GM18517 (cell line): ENCODE measurements around the gene SLC38A10.

Source experiments
- ATAC-seq: cut with Tn5 transposase; IDR thresholded peaks from one replicate; pipeline ENCODE4 v1.9.1; 2021; ENCODE audit warnings: mild to moderate bottlenecking, moderate library complexity; ENCODE audit not compliant: unreplicated experiment

SLC38A10 gene

DNA sequence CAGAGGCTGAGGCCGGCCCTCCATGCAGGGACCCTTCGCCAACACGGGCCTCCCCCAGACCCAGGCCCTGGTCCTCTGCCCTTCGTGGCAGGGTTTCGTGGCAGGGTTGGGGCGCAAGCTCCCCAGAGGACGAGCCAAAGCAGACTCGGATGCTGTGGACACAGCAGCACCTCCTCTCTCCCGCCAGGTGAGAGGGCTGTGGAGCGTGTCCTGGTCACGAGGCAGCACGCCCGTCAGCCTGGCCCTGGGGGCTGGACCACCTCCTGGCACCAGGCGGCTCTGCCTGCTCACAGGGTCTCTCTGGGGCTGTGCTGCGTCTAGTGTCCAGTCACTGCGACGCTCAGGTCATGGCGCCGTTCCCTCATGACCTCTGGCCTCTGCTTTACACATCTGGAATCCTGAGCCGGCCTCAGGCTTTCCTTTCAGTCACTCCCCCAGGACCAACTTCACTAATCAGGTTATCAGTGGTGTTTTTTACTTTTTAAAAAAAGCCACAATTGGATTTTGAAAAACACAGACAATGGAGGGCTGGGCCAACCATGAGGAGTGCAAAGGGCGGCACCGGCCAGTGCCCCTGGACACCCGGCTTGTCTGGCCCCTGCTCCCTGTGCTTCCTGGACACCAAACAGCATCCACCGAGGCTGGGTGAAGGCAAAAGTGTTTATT is 50.6 kb downstream of the SLC38A10 start:
- no peak for ATAC-seq

DNA sequence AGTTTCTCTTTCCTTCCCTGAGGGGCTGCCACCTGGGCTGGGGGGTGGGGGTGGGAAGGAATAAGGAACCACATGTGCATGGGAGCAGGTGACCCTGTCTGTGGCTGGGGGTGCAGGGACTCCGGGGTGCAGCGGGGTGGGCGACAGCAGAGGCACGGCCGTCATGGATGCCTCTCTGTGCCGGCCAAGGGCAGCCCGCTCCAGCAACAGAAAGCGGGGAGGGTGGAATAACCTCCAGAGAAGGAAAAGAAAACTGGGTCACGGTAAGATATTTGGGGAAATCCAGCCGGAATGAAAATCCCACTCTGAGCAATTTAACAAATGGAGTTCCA is 51.8 kb downstream of the SLC38A10 start:
- ATAC-seq = no peak

DNA sequence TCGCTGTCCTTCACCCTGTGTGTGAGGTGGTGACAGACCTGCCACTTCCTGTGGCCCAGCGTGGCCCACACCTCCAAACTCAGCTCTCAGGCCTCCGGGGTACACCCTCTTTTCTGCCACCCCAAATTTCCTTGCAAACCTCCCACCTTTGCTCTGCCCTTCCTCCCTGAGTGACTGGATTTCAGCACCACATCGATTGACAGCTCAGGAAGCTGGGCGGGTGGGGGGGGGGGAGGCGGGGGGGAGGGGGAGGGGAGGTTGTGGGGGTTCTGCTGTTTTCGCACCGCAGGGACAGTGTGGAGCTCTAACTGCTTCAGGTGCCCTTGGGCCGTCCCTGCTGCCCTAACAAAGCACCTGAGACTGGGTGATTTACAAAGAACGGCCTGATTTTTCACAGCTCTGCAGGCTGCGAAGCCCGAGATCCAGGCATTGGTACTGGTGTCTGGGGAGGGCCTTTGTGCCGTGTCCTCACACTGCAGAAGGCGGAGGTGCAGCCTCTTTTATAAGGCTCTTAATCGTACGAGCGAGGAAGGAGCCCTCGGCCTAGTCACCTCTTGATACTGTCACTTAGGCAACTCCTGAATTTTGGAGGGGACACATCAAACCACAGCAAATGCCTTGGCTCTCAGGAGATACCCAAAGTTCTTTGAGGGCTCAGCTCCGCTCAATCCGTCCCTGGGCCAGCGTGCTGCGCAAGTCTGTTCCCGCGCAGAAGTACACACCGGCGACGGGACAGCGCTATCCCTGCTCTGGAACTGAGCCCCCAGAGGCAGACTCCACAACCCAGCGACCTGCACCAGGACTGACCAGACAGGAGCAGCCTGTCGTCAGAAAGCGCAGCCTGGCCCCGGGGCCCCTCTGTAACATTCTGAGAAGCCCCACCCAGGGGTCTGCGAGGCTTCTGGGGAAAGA is 52.4 kb downstream of the SLC38A10 start:
- no peak for ATAC-seq

DNA sequence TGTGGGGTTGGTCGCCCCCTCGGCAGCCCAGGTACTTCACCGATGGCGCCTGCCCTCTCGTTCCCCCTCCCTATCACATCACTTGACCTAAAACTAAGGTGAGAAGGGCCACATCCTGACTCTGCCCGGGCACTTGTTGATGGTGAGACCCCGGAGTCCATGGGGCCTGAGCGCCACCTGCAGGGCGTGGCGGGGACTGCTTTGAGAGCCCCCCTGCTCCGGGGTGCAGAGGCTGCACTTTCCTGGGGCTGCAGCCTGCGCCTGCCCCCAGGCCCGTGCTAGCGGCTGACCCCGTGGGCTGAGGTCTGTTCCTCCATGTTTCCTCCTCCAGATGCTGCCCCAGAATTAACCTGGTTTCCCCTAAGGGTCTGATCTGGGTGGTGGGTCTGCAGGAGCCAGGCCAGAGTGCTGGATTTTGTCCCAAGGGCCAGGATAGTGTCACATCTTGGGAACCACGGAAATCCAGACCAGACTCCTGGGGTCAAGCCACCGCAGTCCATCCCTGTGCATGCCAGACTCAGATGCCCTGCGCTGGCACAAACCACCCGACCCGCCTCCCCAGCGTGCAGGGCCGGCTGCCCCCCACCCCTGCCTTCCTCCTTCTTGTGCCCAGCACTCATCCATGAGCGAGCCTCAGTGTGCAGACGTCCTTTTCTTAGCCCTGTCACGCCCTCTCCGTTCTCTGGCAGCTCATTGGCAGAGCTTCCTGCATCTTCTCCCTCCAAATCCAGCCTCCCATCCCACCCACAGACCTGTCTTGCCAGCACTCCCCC is 53.3 kb downstream of the SLC38A10 start:
- no peak for ATAC-seq

DNA sequence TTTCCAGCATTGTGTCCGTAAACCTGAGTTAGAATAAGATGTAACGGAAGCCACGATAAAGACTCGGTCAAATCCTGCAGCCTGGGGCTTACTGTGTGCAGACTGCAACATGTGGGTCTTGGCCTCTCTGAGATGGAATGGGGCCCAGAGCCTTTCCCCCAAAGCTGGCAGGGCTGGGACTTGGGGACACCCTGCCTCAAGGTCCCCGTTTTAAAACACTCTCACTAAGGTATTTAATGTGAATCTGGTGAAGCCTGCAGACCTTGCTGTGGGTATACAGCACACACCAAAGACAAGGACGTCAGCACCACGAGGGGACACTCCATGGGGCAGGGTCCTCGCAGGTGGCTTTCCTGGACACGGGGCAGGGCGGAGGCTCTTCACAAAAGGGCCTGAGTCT is 53.9 kb downstream of the SLC38A10 start:
- ATAC-seq = no peak

DNA sequence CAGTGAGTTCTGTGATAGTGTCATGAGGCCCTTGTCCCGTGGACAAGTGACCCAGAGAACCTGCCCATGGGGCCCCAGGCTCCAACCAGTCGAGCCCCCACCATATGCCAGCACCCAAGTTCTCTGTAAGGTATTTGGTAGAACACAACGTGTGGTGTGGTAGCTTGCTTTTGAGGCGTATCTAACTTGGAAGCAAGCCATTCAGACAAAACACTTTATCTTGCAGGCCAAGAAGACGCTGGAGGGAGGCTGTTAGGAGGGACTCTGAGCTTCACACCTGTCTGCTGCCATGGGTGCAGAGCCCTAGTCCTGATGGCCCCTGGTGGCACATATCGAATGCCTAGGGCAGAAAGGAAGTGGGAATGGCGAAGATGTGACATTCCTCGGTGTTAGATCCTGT is 54.3 kb downstream of the SLC38A10 start:
- ATAC-seq = no peak

DNA sequence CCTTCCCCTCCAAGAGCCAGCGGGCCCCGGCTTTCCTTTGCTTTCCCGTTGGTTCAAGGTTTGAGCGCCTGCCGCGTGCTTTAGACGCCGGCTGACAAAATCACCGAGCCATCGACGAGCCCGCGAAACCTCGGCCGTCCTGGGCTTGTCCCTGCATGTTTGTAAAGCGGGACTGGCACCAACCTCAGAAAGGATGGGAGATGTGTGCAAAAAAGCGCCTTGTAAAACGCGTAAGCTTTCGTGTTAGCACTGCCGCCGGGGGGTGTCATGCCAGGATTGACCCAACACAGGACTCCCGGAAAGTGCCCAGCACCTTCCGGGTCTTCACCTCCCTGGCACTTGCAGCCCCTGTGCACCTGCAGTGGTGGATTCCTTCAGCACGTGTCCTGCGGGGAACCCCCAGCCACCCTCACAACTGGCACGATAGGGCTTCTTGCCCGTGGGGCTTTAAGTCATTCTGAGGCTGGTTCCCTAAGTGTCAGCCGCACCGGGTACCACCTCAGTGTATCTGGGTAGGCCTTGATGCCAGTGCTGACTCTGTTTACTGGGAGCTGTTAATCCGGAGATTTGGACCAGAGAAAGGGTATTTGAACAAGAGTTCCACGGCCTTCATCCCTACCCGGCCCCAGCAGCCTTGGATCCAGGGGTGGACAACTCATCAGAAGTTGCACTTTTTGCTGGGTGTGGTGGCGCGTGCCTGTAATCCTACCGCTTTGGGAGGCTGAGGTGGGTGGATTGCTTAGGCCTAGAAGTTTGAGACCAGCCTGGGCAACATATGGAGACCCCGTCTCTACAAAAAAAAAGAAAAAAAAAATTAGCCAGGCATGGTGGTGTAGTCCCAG is 55.2 kb downstream of the SLC38A10 start:
- no peak for ATAC-seq

DNA sequence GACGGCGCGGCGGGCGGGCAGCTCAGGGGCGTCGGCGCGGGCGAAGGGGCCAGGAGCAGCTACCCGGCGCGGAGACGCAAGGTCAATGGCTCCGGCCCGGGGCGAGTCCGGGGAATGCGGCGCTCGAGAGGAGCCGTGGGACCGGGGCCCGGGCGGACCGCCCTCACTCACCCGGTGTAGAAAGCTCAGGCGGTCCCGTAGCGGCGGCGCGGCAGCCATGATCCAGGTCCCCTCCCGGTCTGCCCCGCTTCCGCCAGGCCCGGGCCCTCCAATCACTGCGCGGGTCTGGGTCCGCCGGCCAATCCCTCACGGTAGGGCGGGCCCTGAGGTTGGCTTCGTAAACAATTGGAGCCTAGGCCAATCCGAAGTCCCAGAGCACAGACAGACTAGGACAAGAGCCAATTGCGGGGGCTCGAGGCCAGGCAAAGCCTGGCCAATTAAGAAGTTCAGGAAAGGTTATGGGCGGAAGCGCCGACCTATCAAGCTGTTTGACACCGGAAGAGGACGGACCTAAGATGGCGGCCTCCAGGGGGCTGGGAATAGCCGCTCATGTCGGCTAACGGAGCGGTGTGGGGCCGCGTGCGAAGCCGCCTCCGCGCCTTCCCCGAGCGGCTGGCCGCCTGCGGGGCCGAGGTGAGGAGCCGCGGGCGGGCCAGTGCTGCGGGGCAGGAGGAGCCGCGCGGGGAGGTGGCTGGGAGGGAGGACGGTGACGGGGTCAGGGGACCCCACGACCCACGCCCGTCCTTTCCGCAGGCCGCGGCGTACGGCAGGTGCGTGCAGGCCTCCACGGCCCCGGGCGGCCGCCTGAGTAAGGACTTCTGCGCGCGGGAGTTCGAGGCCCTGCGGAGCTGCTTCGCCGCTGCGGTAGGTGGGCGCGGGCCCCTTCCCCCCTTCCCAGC is 56.0 kb downstream of the SLC38A10 start, which contains the start of the genes NDUFAF8 and TEPSIN:
Gene NDUFAF8 (plus strand): TSS at position 504 of the 899 bp plus-strand sequence. CDS start 46 bp downstream, at position 550.
Gene TEPSIN (minus strand): TSS at position 241 of the 899 bp plus-strand sequence. CDS start 22 bp downstream, at position 219.
- peak; percentile 93 for ATAC-seq

DNA sequence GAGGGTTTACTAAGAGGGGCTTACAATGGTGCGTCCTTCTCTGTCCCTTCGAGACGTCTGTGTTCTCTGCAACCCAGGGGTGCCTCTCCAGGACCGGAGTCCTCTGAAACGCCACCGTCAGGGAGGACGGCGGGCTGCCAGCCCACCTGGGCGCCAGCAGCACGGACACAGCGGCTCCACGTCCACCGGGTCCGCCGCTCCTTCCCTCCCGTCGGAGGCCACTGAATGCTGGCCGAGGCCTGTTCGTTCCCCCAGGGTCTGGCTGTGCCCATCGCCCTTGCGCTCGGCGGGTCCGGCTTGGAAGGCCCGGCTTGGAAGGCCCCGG is 56.7 kb downstream of the SLC38A10 start:
- ATAC-seq = peak; percentile 7

DNA sequence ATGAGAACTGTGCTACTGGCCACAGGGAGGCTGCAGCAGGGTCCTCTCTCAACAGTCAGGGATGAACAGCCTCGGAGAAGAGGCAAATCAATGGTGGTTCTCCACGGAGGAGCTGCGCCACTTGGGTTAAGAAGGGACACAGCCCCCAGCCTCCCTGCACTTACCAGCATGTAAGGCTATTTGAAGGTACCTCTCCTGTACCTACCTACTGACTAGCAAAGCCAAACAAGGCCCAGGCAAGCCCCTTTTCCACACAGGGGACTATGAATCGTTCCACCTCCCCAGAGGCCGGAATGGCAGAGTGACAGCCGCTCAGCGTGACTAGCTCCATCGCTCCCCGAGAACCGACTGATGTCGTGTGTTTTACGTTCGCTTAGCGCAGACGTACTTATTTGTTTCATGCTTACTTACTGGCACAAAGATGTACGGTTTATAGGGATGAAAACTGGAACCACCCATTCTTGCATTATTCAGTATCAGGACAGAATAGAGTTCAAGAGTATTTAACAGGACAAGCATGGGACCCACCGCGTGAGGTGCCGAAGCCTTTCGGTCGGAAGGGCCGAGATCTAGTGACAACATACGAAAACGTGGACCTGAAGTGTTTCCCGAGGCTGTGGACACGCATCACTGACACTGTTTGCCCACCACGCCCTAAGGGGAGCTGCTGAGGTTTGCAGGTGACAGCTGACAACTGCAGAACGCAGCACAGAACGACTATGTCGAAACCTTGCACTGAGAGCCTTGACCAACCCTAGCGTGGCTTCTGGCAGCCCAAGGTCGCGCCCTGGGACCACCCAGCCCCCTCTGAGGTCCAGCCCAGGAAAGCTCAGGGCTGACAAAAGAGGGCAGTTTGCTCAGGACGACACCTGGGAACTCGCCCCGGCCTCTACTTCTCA is 57.3 kb downstream of the SLC38A10 start:
- no peak for ATAC-seq

DNA sequence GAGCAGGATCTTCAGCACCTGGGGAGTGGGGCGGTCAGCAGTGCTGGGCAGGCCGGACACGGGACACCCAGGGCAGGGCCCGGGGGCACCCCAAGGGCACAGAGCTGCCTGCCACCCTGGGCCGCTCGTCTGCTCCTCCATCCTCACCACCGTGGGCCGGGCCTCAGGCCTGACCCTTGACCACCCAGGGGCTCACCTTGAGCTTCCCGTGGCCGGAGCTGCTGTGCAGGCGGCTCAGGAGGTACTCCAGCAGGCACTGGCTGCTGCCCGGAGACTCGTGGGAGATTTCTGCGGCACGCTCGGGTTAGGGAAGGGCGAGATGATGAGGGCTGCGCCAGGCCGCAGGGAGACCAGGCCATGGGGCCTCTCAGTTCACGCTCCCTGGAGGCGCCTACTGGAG is 58.3 kb downstream of the SLC38A10 start:
- ATAC-seq = no peak

DNA sequence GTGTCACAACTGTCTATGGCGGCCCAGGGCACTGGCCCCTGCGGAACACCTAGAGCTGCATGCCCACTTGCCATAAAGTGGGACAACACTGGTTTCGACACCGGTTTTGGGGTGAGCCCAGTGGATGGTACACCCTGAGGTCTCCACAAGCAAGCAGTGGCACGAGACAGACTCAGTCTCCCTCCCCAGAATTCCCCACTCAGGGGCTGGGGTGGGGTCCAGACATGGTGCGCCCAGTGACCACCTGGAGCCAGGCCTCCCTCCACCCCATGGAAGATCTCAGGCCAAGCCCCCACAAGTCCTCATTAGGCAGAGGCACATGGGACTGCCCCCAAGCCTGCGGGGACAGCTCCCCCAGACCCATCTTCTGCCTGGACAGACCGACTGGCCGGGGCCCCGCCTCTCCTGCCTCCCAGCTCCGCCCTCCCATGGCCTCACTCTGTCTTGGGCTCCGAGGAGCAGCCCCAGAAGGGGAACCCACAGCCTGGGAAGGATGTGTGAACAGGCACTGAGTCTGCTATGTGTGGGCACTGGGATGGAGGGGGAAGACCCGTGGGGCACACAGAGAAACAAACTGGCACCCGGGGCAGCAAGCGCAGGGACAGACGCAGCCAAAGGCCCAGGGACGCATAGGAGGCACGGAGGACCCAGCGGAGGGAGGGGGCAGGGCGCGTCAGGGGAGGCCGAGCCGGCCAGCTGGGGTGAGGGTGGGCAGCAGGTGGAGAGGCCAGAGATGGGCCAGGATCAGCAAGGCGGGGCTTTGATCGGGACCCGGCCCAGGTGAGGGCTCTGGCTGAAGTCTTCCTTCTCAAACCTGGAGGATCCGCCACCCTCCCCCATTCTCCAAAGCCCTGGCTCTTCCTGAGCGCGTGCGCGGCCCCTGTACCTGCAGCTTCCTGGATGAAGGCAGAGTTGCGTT is 59.0 kb downstream of the SLC38A10 start:
- no peak for ATAC-seq

DNA sequence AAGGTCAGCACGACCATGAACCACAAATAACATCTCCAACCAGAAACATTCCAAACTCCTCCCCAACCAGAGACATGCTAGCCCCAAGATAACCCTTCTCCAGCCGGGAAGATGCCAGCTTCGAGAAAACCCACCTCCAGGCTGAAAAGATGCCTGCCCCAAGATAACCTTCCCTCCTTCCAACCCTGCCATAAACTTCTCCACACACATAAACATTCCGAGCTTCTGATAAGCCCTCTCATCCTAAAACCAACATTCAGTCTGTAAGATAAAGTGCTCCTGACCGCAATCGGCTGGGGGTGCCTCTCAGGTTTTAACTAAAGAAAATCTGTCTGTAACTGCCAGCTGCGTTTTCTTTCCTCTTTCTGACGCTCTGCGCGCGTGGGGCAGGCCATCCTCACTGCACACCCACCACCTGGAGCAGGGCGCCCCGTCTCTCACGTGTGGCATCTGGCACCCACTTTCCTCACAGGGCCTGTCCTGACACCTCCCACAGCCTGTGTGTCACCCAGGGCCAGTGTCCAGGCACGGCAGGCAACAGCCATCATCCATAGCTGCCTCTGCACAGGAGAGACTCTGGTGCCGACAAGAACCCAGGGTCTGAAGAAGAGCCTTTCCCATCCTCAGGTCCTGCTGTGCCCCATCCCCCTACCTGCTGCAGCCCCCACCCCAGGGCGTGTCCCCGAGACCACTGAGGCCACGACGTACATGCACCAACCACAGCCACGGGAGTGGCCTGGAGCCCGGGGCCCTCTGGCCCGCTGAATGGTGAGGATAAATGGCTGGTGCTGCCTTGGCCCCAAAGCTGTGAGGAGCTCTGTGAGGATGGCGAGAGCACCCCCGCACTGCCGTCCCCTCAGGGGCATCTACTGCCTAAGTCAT is 59.9 kb downstream of the SLC38A10 start:
- ATAC-seq = no peak

DNA sequence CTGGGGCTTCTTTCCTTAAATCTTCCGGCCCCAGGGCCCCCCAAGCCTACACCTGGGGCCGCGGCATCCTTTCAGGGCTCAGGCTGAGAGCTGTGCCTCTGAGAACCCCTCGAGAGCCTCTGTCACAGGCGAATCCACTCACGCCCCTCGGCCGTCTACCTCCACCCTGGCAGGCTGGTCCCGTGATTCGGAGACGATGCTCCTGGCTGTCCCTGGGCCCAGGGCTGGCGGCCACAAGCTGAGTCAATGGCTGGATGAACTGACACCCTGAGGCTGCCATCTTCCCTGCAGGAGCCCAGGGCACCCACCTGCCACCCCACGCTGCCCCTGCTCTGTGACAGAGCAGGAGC is 60.6 kb downstream of the SLC38A10 start:
- no peak for ATAC-seq

DNA sequence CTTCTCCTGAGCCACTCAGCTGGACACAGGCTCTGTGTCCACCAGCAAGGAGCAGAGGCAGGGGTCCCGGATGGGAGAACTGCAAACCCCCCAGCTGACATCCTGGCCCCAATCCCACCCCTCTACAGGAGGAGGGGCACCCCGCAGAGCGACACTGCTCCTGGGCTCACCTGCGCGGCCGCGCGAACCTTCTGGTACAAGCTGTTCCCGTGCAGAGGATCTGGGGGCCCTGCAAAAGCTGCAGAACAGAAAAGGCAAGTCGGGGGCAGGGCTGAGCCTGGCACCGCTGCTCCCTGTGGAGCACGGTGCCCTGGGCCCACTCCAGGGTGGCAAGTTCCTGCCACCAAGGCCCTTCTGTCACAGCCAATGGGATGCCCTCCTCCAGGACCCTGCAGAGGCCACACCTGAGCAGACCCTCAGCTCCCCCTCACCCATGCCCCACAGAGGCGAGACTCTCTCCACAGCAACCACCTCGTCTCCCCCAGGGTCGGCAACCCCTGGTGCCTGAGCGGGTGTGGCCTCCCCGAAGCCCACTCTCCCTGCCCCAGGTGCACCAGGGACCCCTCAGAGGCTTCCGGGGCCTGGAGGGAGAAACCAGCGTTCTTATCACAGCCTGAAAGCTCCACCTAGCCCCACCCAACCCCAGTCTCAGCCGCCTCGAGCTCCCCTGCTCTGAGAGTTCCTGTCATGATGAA is 61.1 kb downstream of the SLC38A10 start:
- ATAC-seq = no peak

DNA sequence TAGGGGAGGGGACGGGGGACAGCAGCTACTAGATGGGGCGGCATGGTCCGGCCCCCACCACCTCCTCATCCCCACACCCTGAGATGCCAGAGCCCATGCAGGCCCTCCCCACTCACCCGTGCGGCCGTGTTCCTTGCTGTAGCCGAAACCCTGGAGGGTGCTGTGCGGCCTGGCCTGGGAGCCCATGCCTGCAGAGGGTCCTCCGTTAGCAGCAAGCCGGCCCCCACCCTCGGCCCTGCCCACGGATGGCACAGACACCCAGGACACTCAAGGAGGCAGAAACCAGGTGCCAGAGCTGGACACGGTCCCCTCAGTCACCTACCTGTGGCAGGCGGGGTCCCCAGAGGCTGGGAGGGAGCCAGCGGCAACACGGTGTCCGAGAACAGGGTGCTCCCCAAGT is 61.8 kb downstream of the SLC38A10 start:
- ATAC-seq = no peak
